HG02884 (cell line): ENCODE measurements around the gene HOXB3.

Experiments
- ATAC-seq: cut with Tn5 transposase; IDR thresholded peaks from one replicate; pipeline ENCODE4 v1.9.1; 2021; ENCODE audit warnings: mild to moderate bottlenecking, moderate library complexity; ENCODE audit not compliant: unreplicated experiment

Gene HOXB3

DNA sequence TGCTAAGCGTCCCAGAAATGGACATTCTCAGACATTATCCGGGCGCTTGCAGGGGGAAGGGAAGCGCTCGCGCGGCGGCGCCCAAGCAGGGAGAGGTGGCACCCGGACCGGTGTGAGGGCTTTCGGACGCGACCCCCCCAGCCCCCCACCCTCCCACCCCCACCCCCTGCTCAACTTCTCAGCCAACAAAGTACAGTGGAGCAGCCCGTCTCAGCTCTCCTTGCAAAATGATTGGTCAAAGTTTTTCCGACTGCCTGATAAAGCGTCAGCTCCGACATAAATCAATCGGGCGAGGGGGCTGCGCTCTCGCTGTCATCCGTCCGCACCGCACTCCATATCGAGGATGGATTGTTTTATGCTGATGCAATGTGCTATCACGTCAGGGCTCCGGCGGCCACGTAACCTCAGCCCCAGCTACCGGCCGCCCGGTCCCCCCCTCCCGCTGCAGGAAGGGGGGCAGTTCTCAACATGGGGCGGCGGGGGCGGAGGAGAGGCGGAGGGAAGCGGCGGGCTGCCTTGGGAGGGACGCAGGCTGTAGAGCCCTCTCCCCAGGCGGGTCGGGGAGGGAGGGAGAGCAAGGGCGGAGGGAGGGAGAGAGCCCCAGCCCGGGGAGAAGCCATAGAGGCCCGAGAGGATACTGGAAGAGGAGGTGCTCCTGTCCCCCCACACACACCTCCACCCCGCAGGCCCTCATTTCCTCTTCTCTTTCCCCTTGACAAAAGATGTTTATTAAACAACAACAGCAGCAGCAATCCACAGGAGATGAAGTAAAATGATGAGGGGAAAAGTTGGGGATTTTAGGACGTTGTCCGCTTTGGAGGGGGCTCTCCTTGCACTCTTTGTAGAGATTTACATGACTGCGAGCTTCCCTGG, 36.4 kb upstream of the HOXB3 start, which contains the start of gene HOXB9:
Gene HOXB9, minus strand, starts transcription at position 114 of the 873 bp plus-strand sequence. Its CDS starts 89 bp downstream, at position 25.
- no peak for ATAC-seq

DNA sequence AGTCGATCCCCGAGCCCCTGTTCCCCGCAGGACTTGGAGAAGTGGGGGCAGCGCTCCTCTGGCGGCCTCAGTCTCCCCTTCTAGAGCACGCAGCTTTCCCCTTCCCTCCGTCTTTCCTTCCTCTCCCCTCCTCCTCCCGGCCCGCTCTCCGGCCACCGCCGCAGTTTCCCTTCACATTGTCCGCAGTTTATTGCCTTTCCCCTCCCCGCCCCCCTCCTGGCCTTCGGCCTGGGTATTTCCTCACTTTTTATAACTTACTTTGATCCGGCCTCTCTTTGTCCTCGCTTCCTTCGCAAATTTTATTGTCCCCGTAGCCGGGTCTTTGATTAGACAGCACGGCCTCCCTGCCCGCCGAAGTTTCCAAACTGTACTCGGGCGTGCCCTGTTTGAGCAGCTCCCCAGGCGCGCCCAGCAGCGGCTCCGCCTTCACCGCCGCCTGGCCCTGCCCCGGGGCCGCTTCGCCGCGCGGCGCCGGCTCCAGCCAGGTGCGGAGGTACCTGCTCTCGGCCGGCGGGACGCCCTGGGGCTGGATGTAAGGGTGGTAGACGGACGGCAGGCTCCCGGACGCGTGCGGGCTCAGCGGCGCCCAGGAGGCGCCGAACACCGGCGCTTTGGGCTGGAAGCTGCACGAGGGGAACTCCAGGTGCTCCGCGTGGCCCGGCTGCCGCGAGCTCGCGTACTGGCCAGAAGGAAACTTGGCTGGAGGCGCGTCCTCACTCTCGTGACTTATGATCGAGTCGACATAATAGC, 35.6 kb upstream of the HOXB3 start:
- ATAC-seq = no peak

GRCh38 chr17:48624544-48625494, 34.8 kb upstream of the HOXB3 start:
- ATAC-seq = no peak

DNA sequence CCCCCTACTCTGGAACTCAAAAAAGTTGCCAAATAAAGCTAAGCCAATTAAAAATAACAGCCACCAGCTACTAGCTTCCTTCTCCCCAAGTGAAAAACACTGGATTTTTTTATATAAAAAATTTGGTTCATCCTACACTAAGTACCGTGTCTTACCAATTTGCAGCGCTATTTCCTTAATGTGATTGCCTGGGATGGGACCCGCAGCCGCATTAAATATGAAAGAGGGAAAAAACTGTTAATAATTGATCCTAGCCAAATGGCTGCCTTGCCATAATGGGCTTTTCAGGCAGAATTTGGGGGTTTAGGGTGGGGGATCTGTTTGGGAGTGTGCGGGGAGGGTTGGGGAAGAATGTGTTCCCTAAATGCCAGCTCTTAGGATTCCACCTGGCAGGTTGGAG, 34.1 kb upstream of the HOXB3 start:
- no peak for ATAC-seq

DNA sequence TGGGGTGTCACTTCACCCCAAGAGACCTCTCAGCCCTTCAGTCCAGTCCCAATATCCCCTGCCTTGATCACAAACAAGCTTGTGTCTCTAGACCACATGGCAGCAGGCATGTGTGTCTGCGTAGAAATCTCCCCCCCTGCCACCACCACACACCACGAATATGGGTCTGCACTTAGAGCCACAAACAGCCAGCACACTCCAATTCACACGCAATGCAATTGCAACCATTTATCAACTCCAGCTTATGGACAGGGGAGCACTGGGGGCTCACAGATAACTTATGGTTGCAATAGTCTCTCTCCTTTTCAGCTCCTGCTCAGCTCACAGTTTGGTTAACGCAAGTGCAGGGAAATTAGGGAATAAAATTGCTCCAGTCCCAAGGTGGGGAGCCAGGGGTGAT, 33.5 kb upstream of the HOXB3 start:
- ATAC-seq = no peak

DNA sequence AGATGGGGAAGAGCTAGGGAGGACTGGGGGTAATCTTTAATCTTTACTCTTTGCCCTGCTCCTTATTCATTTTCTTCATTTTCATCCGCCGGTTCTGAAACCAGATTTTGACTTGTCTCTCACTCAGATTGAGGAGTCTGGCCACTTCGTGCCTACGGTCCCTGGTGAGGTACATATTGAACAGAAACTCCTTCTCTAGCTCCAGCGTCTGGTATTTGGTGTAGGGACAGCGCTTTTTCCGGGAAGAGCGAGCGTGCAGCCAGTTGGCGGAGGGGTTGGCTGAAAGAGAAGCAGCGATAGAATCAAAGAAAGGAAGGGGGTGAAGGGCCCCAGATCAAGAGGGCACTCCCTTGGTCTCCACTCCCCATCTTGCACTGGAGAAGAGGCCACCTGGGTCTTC, 32.8 kb upstream of the HOXB3 start:
- ATAC-seq = no peak

DNA sequence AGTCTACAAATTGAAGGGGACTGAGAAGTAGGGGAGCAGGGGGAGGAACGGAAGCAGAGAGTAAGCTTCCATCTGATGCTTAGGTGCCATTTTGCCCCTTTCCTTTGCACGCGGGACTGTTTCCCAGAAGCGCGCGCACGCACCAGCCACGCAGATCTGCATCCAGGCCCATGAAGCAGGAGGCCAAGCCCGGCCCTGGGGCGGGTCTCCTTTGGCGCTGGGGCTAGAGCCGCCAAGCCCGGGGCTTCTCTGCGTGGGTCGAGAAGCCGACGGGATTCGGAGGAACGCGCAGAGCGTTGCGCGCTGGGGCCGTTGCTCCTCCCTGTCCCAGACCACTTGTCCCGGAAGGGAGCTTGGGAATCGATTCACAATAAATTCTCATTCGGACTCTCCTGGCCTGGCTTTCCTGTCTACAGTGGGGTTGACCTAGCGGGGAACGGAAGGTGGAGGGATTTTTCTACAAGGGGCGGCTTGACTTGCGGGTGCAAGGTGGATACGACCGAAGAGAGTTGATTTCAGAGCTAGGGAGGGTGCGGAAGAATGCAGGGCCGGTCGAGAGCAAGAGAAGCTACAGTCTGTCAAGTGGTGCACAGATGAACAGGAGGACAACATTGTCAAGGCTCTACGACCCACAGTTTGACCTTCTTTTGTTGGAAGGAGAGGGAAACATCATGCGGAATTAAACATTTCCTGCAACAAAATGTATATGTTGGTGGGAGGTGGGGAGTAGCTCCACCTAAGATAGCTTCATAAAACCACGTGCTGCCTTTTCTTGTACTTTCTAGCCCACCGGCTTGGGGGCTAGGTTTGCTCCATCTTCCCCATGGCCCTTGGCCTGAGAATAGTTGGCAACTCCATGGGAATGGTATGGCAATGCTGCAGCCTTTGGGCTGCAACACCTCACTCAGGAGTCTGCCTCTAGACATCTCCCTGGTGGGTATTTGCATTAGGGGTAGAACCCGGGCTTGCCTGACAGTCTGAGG, 31.7 kb upstream of the HOXB3 start:
- no peak for ATAC-seq

GRCh38 chr17:48620461-48621139, 30.6 kb upstream of the HOXB3 start:
- ATAC-seq = no peak

- ATAC-seq = no peak
Observed at GRCh38 chr17:48619826-48620449, 29.9 kb upstream of the HOXB3 start.

GRCh38 chr17:48618256-48618896, 28.3 kb upstream of the HOXB3 start:
- ATAC-seq = no peak

DNA sequence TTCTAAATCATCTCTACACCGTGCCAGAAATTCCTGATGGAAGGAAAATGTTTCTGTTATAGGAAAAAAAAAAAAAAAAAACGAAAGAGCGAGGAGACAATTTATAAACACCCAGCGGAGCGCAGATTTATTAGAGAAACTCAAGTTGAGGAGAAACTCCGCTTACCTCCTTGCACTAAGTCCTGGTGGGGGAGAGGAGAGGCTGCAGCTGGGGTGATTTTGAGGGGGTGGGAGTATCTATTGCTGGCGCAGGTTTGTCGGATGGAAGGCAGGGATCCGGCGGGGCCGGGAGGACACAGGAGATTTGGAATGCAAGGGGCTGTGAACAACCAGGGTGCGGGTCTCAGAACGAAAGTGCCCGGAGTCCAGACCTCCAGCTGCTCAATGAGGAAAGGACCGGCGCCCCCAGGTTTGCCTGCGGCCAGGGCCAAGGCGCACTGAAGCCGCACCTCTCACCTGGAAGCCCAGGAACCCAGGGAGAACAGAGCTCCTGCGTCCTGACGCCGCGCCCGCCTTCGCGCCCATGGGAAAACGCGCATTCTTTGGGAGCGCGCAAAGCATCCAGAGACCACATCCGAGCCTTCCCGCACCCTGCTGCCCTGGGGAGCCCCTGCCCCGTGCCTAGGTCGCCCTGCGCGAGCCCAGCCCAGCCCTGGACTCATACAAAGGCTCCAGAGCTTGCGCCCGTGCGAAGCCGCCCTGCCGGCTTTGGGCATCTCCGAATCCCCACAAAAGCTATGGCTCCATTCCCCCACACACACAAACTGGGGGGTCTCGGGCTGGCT, 27.6 kb upstream of the HOXB3 start:
- ATAC-seq = no peak

DNA sequence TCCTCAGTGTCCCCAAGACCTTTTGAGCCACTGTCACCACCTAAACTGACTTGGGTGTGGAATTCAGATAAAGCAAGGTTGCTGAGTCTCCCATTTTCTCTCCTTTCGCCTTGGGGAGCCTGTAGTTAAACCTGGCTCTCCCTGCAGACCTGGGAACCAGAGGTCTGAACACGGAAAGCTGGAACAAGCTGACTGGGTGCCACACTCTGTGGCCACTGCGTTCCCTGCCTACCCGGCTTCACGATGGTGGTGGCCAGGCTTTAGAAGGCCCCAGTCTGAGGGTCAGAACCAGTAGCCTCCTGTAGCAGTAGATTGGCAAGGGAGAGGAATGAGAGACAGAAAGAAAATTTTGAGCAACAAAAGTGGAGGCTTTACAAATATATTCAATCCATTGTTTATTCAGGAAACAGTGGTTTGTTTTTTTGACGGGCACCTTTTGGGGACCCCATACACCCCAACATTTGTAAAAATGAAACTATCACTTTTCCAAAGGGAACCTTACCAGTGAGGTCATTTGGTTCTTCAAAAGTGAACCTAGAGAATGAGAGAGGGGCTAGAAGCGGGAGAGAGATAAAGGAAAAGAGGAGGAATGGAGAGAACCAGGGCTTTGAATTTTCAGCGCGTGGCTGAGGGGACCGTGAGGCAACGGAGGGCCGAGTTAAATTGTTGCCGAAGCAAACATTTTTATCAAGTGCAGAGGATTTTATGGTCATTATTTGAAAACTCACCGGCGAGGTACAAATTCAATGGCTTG, 26.9 kb upstream of the HOXB3 start:
- ATAC-seq = no peak

- ATAC-seq = no peak
Observed at GRCh38 chr17:48615963-48616716, 26.1 kb upstream of the HOXB3 start.

- ATAC-seq = no peak
Observed at GRCh38 chr17:48615047-48615962, 25.3 kb upstream of the HOXB3 start, which contains the start of gene HOXB8. Gene HOXB8 (minus strand): TSS chr17:48615292. CDS start chr17:48614704, 588 bp downstream.
